Measurements from ENCODE around the gene SKAP2. TPM values are rescaled to one million over a fixed set of nuclear protein-coding genes. Genes with fewer than 3 reads are reported as not detected.

SKAP2 gene
- total RNA-seq, 1 experiment from 2014 or later = 3.2 TPM

DNA sequence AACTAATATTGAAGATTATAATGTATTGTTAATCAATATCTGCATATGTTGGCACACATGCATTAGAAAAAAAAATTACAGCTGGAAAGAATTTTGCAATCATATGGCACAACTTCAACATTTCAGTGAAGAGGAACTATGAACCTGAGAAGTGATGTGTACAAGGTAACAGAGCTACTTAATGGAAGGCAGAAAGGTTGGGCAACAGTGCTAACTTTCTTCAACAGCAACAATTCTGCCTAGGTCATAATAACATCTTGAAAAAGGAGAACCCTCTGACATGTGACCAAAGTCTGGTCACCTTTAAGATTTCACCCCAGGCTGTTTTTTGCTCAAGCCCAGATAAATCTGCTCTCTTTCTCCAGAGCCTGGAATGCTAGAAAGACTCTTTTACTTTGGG lies 47.9 kb upstream of the SKAP2 start:
- no peak for TF ChIP-seq CTCF (conservative IDR thresholded peaks at IDR 0.05)
- peaks cover 2% of the 10 kb centered on the region; the same call in 1 of the 2 replicates for H3K27me3 Mint-ChIP-seq (ENCODE audit: low read depth)
- H3K79me1 ChIP-seq (ENCODE audit: insufficient read depth, low read depth, low read length, poor library complexity, severe bottlenecking) = no peaks in the 10 kb centered on the region
- H3T11ph ChIP-seq (ENCODE audit: low read length) = no peak overlapping the region
- no peaks in the 10 kb centered on the region for H3K36me3 Mint-ChIP-seq (ENCODE audit: insufficient read depth in 1 of 3, low read depth in 3 of 3)
- H3K9me3 Mint-ChIP-seq = no peaks in the 10 kb centered on the region
- no peak overlapping the region for H4K5ac ChIP-seq (ENCODE audit: insufficient read length, low read depth, low read length)
- no peak overlapping the region for H3K27ac ChIP-seq (ENCODE audit: insufficient read length, low read depth, low read length)
- H3K4me2 ChIP-seq (ENCODE audit: insufficient read depth, insufficient read length, low read length) = no peak overlapping the region
- no peak overlapping the region for H4K8ac ChIP-seq (replicated peaks; ENCODE audit: insufficient read length, low read depth, low read length)
- no peak for DNase-seq
- H3K4me1 ChIP-seq (ENCODE audit: insufficient read depth, low read length) = no peaks in the 10 kb centered on the region
- H2BK120ac ChIP-seq (ENCODE audit: low read depth, low read length, poor library complexity, severe bottlenecking) = no peak overlapping the region
- H3K23me2 ChIP-seq (ENCODE audit: insufficient read length, low read depth, low read length, poor library complexity, severe bottlenecking) = no peaks in the 10 kb centered on the region
- no peak overlapping the region for H2AFZ ChIP-seq (ENCODE audit: low read length)
- no peaks in the 10 kb centered on the region for H4K20me1 ChIP-seq (ENCODE audit: control insufficient read depth, insufficient read depth, insufficient read length)
- no peak overlapping the region for H3K14ac ChIP-seq (ENCODE audit: insufficient read depth, low read length)
- H3K27ac Mint-ChIP-seq = no peak overlapping the region
- H3K18ac ChIP-seq (ENCODE audit: insufficient read length, low read depth, low read length) = no peak overlapping the region
- no peak overlapping the region for H4K91ac ChIP-seq (ENCODE audit: insufficient read length, low read depth, low read length)
- no peaks in the 10 kb centered on the region for H3K9me3 ChIP-seq (ENCODE audit: control insufficient read depth, low read depth, low read length)
- H3K56ac ChIP-seq (ENCODE audit: insufficient read length, low read depth, low read length) = no peak overlapping the region
- H3K4me1 Mint-ChIP-seq = peaks cover 0 to 4% of the 10 kb centered on the region in 2 experiments; a peak in 2 of 4 replicates
- no peak overlapping the region for H2AK5ac ChIP-seq (ENCODE audit: insufficient read length, low read length)
- H3K23ac ChIP-seq (ENCODE audit: insufficient read length, low read depth, low read length) = no peak overlapping the region
- H3K9ac ChIP-seq (ENCODE audit: extremely low read depth, insufficient read length, low read length) = no peak overlapping the region
- no peaks in the 10 kb centered on the region for H3K27me3 ChIP-seq (ENCODE audit: insufficient read depth, low read length)
- no peak overlapping the region for H2BK5ac ChIP-seq (ENCODE audit: insufficient read length, low read length)
- no peak overlapping the region for H2BK12ac ChIP-seq (ENCODE audit: insufficient read length, low read depth, low read length)
- H2BK15ac ChIP-seq (ENCODE audit: low read depth, low read length) = no peak overlapping the region
- no peak overlapping the region for H2BK20ac ChIP-seq (ENCODE audit: low read depth, low read length, poor library complexity, severe bottlenecking)
- no peak overlapping the region for H3K4me3 Mint-ChIP-seq
- no peak overlapping the region for H3K4ac ChIP-seq (ENCODE audit: low read depth, low read length)
- H3K79me2 ChIP-seq (ENCODE audit: insufficient read depth, low read length) = no peaks in the 10 kb centered on the region

Data from H9 (cell line).